Measurements from ENCODE around the gene ITGB5. TPM values are rescaled to one million over a fixed set of nuclear protein-coding genes. Genes with fewer than 3 reads are reported as not detected.

Gene ITGB5
- total RNA-seq, 1 donor, result 308 TPM

- DNase-seq (ENCODE audit: low read depth), result no peak
- H3K4me3 ChIP-seq (ENCODE audit: low read depth, low read length), result no peak overlapping the region
- TF ChIP-seq CTCF (IDR thresholded peaks at IDR 0.05; ENCODE audit: insufficient read depth, low read length), result no peak
These were observed 39.3 kb downstream of the ITGB5 start for GRCh38 chr3:124847863-124848262.

GRCh38 chr3:124847051-124847450 is 40.1 kb downstream of the ITGB5 start:
- H3K4me3 ChIP-seq (ENCODE audit: low read depth, low read length), result no peak overlapping the region
- TF ChIP-seq CTCF (IDR thresholded peaks at IDR 0.05; ENCODE audit: insufficient read depth, low read length), result no peak
- DNase-seq (ENCODE audit: low read depth), result peak; percentile 45

- no peak overlapping the region for H3K4me3 ChIP-seq (ENCODE audit: low read depth, low read length)
- TF ChIP-seq CTCF (IDR thresholded peaks at IDR 0.05; ENCODE audit: insufficient read depth, low read length), result no peak
- DNase-seq (ENCODE audit: low read depth), result peak; percentile 93
These were observed 41.0 kb downstream of the ITGB5 start for GRCh38 chr3:124846189-124846588.

GRCh38 chr3:124845406-124845805 is 41.8 kb downstream of the ITGB5 start:
- no peak overlapping the region for H3K4me3 ChIP-seq (ENCODE audit: low read depth, low read length)
- peak; percentile 96 for DNase-seq (ENCODE audit: low read depth)
- no peak for TF ChIP-seq CTCF (IDR thresholded peaks at IDR 0.05; ENCODE audit: insufficient read depth, low read length)

GRCh38 chr3:124843506-124844177 is 43.5 kb downstream of the ITGB5 start:
- TF ChIP-seq CTCF (IDR thresholded peaks at IDR 0.05; ENCODE audit: insufficient read depth, low read length), result no peak
- no peak for DNase-seq (ENCODE audit: low read depth)
- no peak overlapping the region for H3K4me3 ChIP-seq (ENCODE audit: low read depth, low read length)

GRCh38 chr3:124843047-124843446 is 44.1 kb downstream of the ITGB5 start:
- no peak for DNase-seq (ENCODE audit: low read depth)
- TF ChIP-seq CTCF (IDR thresholded peaks at IDR 0.05; ENCODE audit: insufficient read depth, low read length), result no peak
- H3K4me3 ChIP-seq (ENCODE audit: low read depth, low read length), result no peak overlapping the region

- no peak for DNase-seq (ENCODE audit: low read depth)
- H3K4me3 ChIP-seq (ENCODE audit: low read depth, low read length), result no peak overlapping the region
- no peak for TF ChIP-seq CTCF (IDR thresholded peaks at IDR 0.05; ENCODE audit: insufficient read depth, low read length)
These were observed 45.6 kb downstream of the ITGB5 start for GRCh38 chr3:124841517-124841916.
